HPDE6-E6E7 (cell line): ENCODE measurements around the gene GLOD4.
"Not testable (repeated sequence)": the region's sequence is repeated elsewhere in the genome, so short reads cannot be mapped to it uniquely, and the experiment has no call there.

Source experiments
- DNase-seq: peaks from one replicate; pipeline ENCODE4 v3.0.0; 2011; ENCODE audit warnings: missing footprints; ENCODE audit errors: extremely low spot score

GLOD4 gene

GRCh38 chr17:781805-782731 lies at the start of gene GLOD4, which contains the start of gene MRM3:
GLOD4 (minus strand) TSS chr17:782280; CDS start chr17:782255, 25 bp downstream.
MRM3 (plus strand) TSS chr17:782353; CDS start chr17:782379, 26 bp downstream.
- DNase-seq: peak; percentile 81

GRCh38 chr17:830950-831349 lies 48.9 kb upstream of the GLOD4 start:
- DNase-seq: no peak

- DNase-seq: no peak
These were observed 48.3 kb upstream of the GLOD4 start for GRCh38 chr17:830381-830780.

GRCh38 chr17:829614-830013 lies 47.5 kb upstream of the GLOD4 start:
- DNase-seq: not testable (repeated sequence)

- no peak for DNase-seq
These were observed 46.7 kb upstream of the GLOD4 start for GRCh38 chr17:828761-829160.

GRCh38 chr17:826778-827177 lies 44.7 kb upstream of the GLOD4 start:
- no peak for DNase-seq

- DNase-seq: no peak
These were observed 43.1 kb upstream of the GLOD4 start for GRCh38 chr17:825216-825615.

GRCh38 chr17:824378-824777 lies 42.3 kb upstream of the GLOD4 start:
- no peak for DNase-seq

GRCh38 chr17:823501-823902 lies 41.4 kb upstream of the GLOD4 start:
- no peak for DNase-seq

- DNase-seq: no peak
These were observed 37.2 kb upstream of the GLOD4 start for GRCh38 chr17:819251-819650.

GRCh38 chr17:814371-814770 lies 32.3 kb upstream of the GLOD4 start:
- no peak for DNase-seq

GRCh38 chr17:812638-813204 lies 30.6 kb upstream of the GLOD4 start:
- DNase-seq: no peak

- DNase-seq: no peak
These were observed 29.1 kb upstream of the GLOD4 start for GRCh38 chr17:811051-811784.

- DNase-seq: no peak
These were observed 25.6 kb upstream of the GLOD4 start for GRCh38 chr17:807523-808294.

GRCh38 chr17:806781-807522 lies 24.9 kb upstream of the GLOD4 start:
- no peak for DNase-seq

GRCh38 chr17:806346-806745 lies 24.3 kb upstream of the GLOD4 start:
- no peak for DNase-seq

GRCh38 chr17:805886-806285 lies 23.8 kb upstream of the GLOD4 start:
- not testable (repeated sequence) for DNase-seq

- no peak for DNase-seq
These were observed 22.7 kb upstream of the GLOD4 start for GRCh38 chr17:804541-805435.

GRCh38 chr17:802901-803881 lies 21.1 kb upstream of the GLOD4 start:
- no peak for DNase-seq
